T-helper 9 cell (primary cell): ENCODE measurements around the gene RFTN1.
A peak's percentile ranks its signal among the peaks of the same experiment; 100 is the strongest.

Experiments
- DNase-seq: peaks from one replicate; pipeline ENCODE4 v3.0.0-alpha.2; 2020

RFTN1 gene

DNA sequence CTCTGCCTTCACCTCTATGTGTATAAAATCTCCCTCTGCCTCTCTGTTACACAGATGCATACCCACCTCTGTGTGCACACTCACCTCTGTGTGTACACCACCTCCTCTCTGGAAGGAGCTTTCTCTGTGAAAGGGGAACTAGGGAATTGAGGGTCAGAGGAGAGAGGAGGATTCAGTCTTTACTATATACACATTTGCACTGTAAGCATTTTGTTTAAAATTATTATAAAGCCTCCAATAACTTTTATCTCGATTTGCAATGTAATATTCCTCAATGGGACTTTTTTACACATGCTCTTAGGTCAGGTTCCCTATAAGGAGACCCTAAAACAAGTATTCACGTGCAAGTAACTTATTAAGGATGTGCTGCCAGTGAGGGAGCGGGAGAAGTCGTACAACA, 166.0 kb downstream of the RFTN1 start:
- DNase-seq: no peak

DNA sequence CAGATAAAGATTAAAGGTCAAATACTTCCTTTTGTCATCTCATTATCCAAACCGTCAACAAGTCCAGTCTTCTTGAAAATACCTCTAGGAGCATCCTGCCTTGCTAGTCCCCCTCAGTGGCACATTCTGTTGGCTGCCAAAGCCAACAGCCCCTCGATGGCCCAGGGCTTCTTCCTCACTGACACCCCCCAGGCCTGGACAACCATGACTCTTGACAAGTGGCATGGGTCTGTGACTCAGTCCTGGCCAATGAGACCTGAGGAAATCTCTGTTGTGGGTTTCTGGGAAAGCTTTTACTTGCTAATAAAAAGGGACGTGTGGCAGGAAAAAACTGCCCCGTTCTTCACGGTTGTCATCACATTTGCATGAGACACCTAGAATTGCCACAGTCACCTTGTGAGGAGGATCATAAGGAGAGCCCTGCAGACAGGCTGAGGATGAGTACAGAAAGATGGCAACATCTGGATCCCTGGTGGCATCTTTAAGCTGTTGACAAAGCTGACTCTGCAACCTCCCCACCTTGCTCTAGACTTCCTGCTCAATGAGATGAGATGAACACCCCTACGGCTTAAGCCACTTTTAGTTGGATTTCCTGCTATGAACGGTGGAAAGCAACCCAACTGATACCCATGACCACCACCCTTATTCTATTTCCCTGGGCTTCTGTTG, 167.0 kb downstream of the RFTN1 start:
- no peak for DNase-seq

DNA sequence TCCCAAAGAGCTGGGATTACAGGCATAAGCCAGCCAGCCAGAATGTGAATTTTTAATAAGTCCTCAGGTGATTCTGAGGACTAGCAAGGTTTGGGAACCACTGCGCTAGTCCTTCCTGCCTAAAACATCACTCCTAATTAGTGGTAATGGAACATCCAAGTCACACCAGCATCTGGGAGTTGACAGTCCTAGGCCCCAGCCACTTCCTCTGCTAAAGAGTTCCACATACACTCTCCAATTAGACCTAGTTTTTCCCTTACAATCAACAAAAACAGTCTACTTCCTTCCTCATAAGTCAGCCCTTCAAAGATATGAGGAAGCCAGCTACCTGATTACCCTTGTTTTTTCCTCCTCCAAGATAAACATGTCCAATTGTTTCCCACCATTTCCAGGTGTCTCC, 170.4 kb downstream of the RFTN1 start:
- DNase-seq: no peak

DNA sequence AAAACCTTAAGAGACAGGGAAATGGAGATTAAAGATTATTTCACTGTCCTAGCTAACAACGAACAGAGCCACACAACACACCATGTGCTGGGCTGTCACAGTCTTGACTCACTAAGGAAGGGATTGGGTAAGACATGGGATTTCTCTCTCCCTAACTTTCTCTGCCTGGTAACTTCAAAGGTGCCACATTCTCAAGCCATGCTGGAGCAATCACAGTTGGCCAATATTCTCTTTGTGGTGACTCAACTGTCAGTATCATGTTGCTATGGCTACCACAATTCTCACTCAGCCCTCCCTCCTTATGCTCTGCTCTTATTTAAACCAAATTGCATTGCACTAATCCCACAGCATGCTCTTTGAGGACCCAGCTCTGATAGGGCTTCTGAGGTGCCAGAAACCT, 174.5 kb downstream of the RFTN1 start:
- no peak for DNase-seq

DNA sequence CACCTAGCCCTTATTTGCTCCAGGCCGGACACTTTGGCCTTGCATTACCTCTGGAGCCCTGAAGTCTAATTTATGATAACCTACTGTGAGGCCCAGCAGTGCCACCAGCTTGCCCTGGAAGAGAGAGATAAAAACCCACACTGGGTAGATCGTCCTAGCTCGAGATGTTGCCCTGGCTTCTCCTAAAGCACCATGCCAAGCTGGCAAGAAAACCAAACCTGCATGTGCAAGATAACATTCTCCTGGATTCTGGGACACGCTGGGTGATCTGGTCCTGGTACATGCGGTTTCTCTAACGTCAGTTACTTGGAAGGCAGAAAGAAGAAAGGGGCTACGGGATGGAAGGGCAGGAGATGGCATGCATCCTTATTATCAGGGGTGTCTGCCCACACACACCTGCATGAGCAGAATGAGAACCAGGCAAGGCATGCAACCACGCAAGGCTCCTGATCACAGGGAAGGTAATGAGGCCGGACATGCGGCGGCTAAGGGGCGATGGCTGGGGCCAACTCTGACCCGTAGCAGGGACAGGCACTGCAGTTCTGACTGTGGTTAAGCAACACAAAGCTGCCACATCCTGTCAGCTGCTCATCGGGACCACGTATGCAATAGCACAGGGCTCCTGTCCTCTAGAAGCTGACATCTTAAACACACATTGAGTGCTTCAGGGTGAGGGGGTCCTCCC, 175.5 kb downstream of the RFTN1 start:
- DNase-seq: peak; percentile 21

DNA sequence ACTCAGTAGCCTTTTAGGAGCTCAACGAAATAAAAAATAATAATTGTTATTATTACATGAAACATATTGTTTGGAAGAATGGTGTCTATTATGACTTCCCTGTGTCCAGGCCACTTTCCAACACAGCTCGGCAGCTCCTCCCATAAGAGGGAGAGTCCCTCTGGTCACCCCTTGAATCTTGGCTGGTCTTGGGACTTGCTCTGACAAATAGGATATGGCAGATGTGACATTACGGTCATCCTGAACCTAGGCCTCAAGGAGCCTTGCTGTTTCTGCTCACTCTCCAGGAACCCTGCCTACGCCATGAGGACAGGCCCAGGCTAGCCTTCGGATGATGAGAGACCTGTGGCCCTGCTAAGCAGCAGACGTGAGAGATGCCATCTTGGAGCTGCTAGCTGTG, 176.7 kb downstream of the RFTN1 start:
- DNase-seq: no peak

DNA sequence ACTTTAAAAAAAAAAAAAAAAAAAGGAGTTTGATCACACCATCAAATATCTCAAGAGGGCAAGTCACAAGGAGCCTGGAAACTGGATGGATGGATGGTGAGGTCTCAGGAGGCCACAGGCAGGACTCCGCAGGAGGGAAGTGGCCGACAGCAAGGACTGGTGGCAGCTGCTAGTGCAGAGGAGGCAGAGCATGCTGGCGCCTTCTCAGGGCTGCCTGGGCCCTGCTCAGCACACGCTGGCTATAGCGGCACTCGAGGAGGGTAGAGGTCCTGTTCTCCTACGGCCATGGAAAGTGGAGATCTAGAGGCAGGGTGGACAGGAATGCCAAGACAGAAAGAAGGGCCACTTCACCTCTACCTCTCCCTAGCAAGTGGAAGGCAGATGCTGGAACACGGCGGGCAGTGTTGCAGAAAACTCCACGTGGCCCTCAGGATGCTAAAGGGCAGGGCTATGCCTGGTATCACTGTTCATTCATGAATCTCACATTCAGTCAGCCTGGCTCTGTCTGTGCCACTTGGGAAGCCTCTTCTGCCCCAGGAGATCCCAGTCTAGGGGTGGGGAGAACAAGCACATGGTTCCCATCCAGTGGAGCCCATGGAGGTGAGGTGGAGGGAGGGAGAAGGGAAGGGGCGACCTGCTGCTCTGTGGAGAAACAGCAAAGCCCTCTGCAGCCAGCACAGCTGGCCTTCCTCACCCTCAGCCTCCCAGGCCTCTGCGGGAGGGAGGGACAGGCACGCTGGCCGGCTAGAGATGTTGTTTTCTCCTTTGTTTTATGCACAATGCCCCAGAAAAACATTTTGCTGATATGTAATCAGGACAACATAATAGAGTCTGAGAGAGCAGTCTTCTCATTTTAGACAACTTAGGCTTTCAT, 177.5 kb downstream of the RFTN1 start:
- DNase-seq: no peak

GRCh38 chr3:16335333-16335732, 178.2 kb downstream of the RFTN1 start:
- DNase-seq: no peak

DNA sequence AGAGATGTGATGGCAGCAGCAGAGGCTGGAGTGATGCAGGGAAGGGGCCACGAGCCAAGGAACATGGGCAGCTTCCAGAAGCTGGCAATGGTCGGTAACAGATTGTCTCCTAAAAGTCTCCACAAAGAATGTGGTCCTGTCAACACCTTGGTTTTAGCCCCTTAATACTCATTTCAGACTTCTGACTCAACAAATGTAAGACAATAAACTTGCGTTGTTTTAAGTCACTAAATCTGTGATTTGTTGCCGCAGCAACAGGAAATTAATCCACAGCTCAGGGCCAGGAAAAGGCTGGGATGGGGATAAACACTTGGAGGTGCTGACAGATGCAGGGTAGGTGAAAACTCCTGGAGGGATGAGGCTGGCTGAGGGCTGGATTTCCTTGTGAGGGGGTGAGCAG, 178.6 kb downstream of the RFTN1 start:
- DNase-seq: no peak

- no peak for DNase-seq
These were observed 180.5 kb downstream of the RFTN1 start for GRCh38 chr3:16332904-16333426.

DNA sequence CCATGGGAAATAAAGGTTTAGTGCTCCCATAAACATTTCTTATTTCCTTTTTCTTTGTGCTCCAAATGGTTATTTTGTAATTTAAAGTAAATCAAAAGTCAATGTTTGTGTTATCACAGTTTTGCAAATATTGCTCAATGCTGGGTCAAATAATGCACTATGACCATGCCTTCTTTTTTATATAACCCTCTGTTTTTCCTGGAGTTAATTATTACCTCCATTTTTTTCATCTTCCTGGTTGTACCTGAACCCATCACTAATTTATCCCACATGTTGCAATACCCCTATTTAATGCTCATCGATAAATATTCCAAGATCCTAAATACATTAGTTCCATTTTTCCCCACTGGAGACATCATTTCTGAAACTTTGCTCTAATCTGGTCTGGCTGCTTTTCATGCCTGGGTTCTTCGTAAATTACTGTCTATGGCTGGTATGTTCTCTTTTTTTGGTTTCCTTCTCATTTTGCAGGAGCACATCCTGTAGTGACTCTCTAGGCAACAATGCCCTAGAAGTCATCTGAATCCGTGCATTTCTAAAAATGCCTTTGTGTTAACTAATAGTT, 182.1 kb downstream of the RFTN1 start:
- no peak for DNase-seq

- DNase-seq: no peak
These were observed 183.1 kb downstream of the RFTN1 start for GRCh38 chr3:16330351-16330750.

DNA sequence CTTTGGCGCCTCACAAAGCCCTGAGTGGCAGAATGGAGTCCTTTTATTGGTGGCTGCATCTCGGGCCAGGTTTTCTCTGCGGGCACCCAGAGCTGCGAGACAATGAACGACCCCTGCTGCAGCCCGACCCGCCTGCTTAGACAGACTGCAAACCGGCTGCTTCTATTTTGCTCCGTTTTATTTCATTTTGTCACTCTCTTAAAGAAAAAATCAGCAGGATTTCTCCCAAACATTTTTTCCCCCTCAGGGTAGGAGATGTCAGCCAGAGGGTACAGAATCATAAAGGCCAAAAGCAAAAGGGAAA, 183.7 kb downstream of the RFTN1 start:
- DNase-seq: no peak

- DNase-seq: no peak
These were observed 184.3 kb downstream of the RFTN1 start for GRCh38 chr3:16329036-16329825.

GRCh38 chr3:16328124-16328523, 185.4 kb downstream of the RFTN1 start:
- no peak for DNase-seq

GRCh38 chr3:16326724-16327349, 186.7 kb downstream of the RFTN1 start:
- DNase-seq: no peak

GRCh38 chr3:16325850-16326249, 187.6 kb downstream of the RFTN1 start:
- DNase-seq: no peak

DNA sequence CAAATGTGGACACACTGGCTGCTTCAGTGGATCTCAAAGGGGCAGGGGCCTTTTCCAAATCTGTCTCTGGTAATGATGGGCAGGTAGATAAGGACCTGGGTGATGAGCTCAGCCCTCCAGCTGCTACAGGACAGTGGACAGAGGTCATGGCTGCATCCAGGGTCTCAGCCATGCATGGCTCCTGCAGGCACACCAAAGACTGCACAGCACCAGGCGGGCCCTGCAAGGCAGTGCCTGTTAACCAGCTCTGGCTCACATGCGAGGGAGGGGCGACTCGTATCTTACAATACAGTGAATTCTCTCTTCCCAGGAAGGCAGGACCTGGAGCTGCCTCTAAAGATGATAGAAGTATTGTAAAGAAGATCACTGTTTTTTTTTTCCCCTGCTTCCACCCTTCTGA, 189.8 kb downstream of the RFTN1 start:
- no peak for DNase-seq

GRCh38 chr3:16322189-16322588, 191.3 kb downstream of the RFTN1 start:
- DNase-seq: no peak

DNA sequence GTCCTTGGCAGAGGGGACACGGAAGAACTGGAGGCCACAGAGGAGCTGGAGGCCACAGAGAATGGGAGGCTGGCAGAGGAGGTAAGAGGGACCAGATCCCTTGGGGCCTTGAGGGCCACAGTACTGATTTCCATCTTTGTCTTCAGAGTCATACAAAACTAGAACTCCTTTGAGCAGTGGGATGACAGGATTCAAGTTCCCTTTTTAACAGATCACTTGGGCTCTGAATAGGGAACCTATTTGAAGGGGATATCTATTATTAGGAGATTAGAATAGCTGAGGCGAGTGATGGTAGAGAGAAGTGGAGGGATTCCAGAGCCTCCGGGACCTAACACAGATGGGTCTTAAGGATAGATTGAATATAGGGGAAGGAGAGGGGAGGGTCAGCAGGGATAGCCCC, 192.8 kb downstream of the RFTN1 start:
- DNase-seq: no peak

DNA sequence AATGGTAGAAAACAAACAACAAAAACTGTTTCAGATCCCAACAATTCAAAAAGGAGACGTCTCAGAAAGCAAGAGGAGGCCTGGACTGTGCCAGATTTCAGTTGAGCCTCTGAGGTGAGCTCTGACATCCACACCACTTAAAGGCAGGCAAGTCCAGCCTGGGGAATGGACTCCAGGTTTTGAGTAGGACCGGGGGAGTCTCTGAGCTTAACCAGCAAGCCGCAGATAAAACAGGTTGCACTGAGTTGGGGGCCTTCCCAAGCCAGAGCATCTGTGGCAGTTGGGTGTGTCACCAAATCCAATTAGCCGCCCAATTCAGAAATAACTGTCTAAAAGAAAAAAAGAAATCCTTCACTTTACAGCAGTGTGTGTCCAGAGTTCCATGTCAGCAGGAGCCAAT, 193.8 kb downstream of the RFTN1 start:
- DNase-seq: no peak

DNA sequence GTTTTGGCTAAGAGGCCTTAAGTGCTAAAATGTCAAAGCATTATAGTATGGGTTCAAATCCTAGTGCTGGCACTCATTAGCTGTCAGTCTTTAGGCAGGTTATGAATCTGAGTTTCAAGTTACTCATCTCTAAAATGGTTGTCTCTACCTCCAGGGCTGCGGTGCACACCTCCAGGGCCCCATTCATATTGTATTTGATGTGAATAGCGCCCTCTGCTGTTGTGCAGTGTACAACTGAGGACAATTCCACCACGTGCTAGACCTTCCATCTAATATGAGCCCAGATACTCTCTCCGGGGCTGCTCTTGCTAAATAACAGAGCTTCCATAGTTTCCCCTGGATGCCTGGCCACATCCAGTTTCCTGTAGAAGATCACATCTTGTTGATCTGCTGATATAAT, 194.2 kb downstream of the RFTN1 start:
- DNase-seq: peak; percentile 74
